Mammary epithelial cell (primary cell): ENCODE results near the gene TAF3.

Source experiments
- EZH2 ChIP-seq: IDR thresholded peaks from 2 replicates; pipeline ENCODE4 v1.6.1; 2012; ENCODE audit warnings: low read length, inconsistent platforms, borderline replicate concordance
- TF ChIP-seq, protein P1 (sequence below), 2 donors: IDR thresholded peaks in 1 of 2; conservative IDR thresholded peaks in 1 of 2; 2 replicates each; pipeline ENCODE4 v1.5.1; 2011 to 2012; ENCODE audit warnings: inconsistent platforms in 2 of 2, low read length in 2 of 2, mild to moderate bottlenecking in 2 of 2, control low read depth in 1 of 2, low read depth in 1 of 2; ENCODE audit not compliant: insufficient read depth in 1 of 2; ENCODE audit errors: extremely low read depth in 1 of 2

DNA sequence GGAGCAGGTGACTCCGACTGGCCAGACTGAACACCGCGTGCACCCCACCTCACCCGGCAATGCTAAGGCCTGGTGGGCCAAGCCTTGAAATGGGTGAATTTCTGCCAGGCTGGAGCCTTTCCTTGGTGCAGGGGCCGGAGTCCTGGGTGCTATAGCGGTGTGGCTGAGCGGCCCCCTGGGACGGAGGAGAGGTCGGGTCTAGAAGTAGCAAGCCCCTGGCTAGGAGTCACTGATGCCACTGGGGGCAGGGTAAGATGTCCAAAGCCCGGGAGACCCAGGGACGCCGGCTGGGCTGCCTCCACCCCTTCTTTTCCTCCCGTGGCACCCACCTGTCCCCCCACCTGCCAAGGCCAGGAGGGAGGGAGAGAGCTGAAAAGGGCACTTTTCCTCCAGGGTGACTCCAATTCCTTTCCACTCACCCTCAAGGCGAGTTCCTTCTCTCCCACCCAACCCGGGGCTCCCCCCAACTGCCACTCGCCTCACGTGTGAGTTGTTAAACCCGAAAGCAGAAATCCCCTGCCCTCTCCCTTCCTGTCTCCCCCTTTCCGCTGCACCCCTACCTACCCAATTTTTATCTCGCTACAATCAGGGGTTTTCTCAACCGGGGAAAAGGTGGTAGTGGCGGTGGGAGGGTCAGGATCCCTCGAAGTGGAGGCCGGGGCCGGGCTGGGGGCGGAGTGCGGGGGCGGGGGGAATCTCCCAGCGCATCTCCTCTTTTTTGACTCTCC lies 230.1 kb downstream of the TAF3 start:
- TF ChIP-seq, protein P1, sequence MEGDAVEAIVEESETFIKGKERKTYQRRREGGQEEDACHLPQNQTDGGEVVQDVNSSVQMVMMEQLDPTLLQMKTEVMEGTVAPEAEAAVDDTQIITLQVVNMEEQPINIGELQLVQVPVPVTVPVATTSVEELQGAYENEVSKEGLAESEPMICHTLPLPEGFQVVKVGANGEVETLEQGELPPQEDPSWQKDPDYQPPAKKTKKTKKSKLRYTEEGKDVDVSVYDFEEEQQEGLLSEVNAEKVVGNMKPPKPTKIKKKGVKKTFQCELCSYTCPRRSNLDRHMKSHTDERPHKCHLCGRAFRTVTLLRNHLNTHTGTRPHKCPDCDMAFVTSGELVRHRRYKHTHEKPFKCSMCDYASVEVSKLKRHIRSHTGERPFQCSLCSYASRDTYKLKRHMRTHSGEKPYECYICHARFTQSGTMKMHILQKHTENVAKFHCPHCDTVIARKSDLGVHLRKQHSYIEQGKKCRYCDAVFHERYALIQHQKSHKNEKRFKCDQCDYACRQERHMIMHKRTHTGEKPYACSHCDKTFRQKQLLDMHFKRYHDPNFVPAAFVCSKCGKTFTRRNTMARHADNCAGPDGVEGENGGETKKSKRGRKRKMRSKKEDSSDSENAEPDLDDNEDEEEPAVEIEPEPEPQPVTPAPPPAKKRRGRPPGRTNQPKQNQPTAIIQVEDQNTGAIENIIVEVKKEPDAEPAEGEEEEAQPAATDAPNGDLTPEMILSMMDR (conservative IDR thresholded peaks at IDR 0.05 in 1 of 2, IDR thresholded peaks at IDR 0.05 in 1 of 2; ENCODE audit: extremely low read depth in 1 of 2, insufficient read depth in 1 of 2, low read depth in 1 of 2, low read length in 2 of 2): no peak
- no peak for TF ChIP-seq EZH2
